HG03432 (cell line): ENCODE results near the gene ADCY6.
A peak's percentile ranks its signal among the peaks of the same experiment; 100 is the strongest.

ENCODE experiments used
- ATAC-seq: cut with Tn5 transposase; IDR thresholded peaks from one replicate; pipeline ENCODE4 v1.9.1; 2021; ENCODE audit warnings: mild to moderate bottlenecking, moderate library complexity; ENCODE audit not compliant: unreplicated experiment

Gene ADCY6

GRCh38 chr12:48788854-48789775 lies at the start of gene ADCY6:
TSS of gene ADCY6 (minus strand) at chr12:48789089. CDS start at chr12:48783434, 5,655 bp downstream.
- no peak for ATAC-seq

GRCh38 chr12:48838048-48838447 lies 49.2 kb upstream of the ADCY6 start:
- ATAC-seq, result no peak

GRCh38 chr12:48832321-48833060 lies 43.6 kb upstream of the ADCY6 start:
- ATAC-seq, result no peak

DNA sequence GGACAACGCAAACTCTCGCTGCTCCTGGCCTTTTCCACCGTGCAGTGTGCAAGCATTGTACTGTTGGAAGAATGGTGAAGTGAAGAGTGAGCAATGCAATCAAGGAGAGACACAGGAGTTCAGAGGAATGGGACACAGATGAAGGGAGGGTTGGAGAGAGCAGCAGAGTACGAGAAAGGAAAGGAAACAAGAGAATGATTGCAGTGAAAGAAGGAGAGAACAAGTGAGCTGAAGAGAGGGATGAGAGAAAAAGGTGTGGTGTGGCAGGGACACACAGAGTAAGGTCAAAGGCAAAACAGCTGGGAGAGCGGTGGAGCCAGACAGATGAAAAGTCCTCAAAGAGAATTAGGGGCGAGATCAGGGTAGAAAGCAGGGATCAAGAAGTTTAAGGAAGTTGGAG lies 42.4 kb upstream of the ADCY6 start:
- no peak for ATAC-seq

- ATAC-seq, result no peak
Measured at GRCh38 chr12:48828841-48829575, 40.1 kb upstream of the ADCY6 start.

DNA sequence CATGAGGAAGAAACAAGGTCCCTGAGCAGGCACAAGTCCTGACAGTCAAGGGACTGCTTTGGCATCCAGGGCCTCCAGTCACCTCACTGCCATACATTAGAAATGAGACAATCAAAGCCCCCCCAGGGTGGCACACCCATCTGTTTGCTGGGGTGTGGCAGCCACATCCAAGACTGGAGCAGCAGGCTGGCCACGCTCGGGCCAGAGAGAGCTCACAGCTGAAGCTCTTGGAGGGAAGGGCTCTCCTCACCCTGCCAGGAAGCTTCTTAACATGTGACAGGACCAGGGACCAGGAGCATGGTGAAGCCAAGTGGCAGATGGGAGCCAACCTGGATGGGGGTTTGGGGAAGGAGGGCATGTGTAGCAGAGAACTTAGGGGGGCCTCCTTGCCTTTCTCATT lies 39.4 kb upstream of the ADCY6 start:
- no peak for ATAC-seq

DNA sequence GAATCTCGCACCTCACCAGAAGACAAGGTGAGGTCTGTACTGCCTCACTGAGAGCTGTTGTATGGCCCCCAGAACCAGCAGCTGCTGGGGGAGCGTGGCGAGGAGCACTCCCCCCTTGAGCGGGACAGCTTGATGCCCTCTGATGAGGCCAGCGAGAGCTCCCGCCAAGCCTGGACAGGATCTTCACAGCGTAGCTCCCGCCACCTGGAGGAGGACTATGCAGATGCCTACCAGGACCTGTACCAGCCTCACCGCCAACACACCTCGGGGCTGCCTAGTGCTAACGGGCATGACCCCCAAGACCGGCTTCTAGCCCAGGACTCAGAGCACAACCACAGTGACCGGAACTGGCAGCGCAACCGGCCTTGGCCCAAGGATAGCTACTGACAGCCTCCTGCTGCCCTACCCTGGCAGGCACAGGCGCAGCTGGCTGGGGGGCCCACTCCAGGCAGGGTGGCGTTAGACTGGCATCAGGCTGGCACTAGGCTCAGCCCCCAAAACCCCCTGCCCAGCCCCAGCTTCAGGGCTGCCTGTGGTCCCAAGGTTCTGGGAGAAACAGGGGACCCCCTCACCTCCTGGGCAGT lies 38.7 kb upstream of the ADCY6 start:
- no peak for ATAC-seq

GRCh38 chr12:48827026-48827425 lies 38.1 kb upstream of the ADCY6 start:
- ATAC-seq, result no peak

DNA sequence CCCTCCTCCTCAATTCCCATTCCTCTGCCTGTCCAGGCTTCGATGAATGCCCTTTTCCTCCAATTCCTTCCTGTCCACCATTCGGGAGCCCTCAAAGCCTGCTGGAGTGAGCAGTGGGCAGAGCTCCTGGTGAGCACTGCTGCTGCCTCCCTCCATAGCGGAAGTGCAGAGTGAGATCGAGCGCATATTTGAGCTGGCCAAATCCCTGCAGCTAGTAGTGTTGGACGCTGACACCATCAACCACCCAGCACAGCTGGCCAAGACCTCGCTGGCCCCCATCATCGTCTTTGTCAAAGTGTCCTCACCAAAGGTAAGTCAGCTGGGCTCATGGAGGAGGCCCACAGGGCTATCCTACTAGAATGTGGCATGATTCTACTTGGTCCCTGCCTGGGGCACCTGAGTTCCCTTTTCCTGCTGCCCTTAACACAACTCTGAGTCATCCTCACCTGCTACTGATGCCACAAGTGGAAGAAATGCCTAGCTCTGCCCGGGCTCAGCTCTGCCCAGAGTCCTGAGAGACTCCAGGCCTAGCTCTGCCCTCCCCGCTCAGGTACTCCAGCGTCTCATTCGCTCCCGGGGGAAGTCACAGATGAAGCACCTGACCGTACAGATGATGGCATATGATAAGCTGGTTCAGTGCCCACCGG lies 37.4 kb upstream of the ADCY6 start:
- ATAC-seq, result no peak

GRCh38 chr12:48824905-48825304 lies 36.0 kb upstream of the ADCY6 start:
- no peak for ATAC-seq

GRCh38 chr12:48824112-48824511 lies 35.2 kb upstream of the ADCY6 start:
- no peak for ATAC-seq

DNA sequence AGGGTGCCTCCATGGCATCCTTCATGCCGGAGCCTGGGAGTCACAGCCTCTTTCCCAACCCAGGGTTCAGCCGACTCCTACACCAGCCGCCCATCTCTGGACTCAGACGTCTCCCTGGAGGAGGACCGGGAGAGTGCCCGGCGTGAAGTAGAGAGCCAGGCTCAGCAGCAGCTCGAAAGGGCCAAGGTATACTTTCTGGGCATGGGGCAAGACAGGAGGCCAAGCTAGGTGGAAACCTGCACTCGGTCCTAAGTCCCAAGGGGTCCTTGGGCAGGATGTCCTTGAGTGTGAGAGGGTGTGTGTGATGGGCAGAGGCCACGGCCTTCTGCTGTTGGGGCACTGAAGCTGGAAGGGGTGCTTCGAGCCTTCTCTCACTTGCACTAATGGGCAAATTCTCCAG lies 34.4 kb upstream of the ADCY6 start:
- ATAC-seq, result no peak

DNA sequence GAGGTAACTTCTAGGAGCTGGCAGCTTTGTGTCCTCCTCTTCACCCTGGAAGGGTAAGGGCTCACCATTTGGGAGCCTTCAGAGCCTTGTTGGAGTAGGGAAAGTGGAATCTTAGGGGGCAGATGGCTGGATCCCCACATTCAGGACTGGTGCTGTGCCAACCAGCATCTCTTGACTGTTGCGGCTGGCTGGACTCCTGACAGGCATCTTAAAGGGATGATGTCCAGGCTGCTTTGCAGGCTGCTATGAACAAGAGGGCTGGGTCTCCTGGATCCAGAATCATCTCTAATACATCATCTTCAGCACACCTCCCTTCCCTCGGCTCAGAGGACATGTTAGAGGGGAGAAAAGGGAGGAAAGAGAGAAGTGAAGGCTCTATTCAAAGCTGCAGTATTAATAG lies 33.8 kb upstream of the ADCY6 start:
- ATAC-seq, result no peak

DNA sequence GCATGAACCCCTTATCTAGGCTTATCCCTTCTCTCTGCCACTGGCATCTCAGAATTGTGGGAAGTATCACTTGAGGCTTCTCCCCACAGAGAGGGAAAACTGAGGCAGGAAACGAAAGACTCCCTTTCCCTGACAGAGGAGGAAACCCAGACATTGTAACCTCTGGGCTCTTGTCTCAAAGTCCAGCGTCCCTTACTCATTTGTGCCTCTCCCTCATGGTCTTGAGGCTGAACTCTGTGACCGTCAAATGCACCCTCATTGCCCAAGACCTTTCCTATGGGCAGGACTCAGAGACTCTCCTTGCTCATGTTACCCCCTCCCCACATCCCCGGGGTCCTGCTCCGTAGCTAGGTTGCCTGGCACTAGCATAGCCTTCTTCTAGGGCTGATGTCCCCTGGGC lies 33.2 kb upstream of the ADCY6 start:
- ATAC-seq, result no peak

GRCh38 chr12:48819986-48820725 lies 31.3 kb upstream of the ADCY6 start:
- no peak for ATAC-seq

DNA sequence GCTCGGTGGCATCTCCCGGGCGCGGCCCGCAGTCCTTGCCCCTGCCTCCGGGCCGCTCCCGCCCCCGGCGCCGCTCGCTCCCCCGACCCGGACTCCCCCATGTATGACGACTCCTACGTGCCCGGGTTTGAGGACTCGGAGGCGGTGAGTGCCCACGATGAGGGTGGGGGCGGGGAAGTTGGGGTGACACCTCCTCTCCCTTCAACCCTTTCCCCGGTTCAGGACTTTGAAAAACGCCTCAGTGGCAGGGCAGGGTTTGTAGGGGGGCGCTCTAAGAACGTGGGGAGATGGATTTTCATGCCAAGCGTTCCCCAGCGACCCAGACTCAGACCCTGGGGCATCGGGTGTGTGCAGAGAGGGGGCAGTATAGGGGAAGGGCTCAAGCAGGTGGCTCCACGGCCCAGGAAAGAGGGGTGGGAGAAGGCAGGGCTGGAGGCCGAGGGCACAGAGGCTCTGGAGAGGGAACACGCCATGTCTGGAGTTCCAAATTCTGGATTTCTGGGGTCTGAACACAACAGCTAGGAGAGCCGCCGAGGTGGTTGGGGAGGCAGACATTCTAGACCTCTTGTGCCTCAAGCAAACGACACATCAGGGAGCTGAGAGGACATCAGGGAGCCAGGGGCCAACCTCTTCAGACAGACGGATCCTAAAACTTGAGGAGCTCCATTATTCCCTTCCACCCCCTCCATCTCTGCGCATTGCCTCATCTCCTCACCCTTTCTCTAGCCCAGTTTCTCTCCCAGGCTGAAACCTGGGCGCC lies 30.1 kb upstream of the ADCY6 start:
- peak; percentile 2 for ATAC-seq

DNA sequence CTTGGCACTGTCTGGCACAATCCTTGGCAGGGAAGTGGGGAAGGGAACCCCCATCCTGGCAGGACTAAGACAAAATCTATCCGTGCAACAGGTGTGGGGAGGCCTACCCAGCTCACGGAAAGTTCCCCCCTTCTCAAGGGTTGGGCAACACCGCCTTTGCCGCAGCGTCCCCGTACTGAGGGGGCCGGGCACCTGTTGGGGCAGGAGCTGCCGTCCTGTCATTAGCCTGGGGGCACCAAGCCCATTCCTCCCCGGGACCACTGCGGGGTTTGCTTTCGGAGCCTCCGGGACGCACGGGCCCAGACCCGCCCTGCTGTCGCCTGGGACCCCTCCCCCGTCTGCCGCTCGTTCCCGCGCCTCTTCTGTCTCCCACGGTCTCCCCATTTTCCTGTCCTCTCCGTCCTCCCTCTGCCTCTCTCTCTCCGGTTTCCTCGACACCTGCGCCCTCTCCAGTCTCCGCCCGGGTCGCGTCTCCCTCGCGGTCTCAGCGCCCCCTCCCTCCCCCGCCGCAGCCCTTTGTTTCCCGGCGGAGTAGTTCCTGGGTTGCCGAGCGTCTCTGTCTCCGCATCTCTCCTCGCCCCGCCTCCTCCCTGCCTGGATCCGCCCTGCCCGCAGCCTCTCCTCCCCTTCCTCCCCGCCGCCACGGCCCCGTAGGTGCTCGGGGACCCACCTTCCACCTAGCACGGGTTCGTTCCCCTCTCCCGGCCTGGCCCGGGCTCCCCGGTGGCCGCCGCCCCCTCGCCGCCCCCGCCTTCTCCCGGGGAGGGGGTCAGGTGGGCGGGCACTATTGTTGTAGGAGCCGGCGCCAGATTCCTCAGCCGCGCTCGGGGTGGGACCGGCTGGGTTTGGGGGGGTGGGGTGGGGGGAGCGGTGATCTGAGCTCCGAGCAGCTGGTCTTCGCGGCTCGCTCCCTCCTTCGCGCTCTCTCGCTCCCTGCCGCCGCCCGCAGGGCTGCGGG lies 29.3 kb upstream of the ADCY6 start, which contains the start of gene CACNB3:
TSS of gene CACNB3 (plus strand) at position 624 of the 958 bp plus-strand sequence. CDS start 434 bp downstream, outside the sequence.
- peak; percentile 44 for ATAC-seq
